HUES48 (cell line): ENCODE measurements around the gene SPG7.

Source experiments
- H3K27ac ChIP-seq: one replicate; pipeline ENCODE4 v1.7.0; 2013; ENCODE audit warnings: low read depth, low read length, inconsistent platforms
- H3K27me3 ChIP-seq: 2 replicates; pipeline ENCODE4 v1.6.1; 2013; ENCODE audit warnings: mild to moderate bottlenecking, low read length; ENCODE audit not compliant: control insufficient read depth, insufficient read depth
- H3K36me3 ChIP-seq: 2 replicates; pipeline ENCODE4 v1.6.1; 2013; ENCODE audit warnings: low read length; ENCODE audit not compliant: control insufficient read depth, insufficient read depth
- H3K4me1 ChIP-seq: 2 replicates; pipeline ENCODE4 v1.6.1; 2013; ENCODE audit warnings: mild to moderate bottlenecking, low read length; ENCODE audit not compliant: control insufficient read depth, insufficient read depth
- H3K4me3 ChIP-seq: 2 replicates; pipeline ENCODE4 v1.5.1; 2013; ENCODE audit warnings: mild to moderate bottlenecking, low read depth, low read length
- H3K9ac ChIP-seq: 2 replicates; pipeline ENCODE4 v1.6.1; 2013; ENCODE audit warnings: mild to moderate bottlenecking, low read depth, low read length, moderate library complexity
- H3K9me3 ChIP-seq: 2 replicates; pipeline ENCODE4 v1.6.1; 2013; ENCODE audit warnings: low read length; ENCODE audit not compliant: control insufficient read depth, insufficient read depth

SPG7 gene

GRCh38 chr16:89605186-89605970, 97.2 kb downstream of the SPG7 start:
- Histone ChIP-seq H3K27ac (no peak overlapping the region), H3K4me1 (no peaks in the 10 kb centered on the region), H3K4me3 (no peak overlapping the region)

GRCh38 chr16:89606006-89606405, 97.8 kb downstream of the SPG7 start:
- Histone ChIP-seq H3K27ac (no peak overlapping the region), H3K27me3 (no peaks in the 10 kb centered on the region), H3K9me3 (no peaks in the 10 kb centered on the region), H3K4me3 (no peak overlapping the region), H3K4me1 (no peaks in the 10 kb centered on the region), H3K36me3 (no peaks in the 10 kb centered on the region), H3K9ac (no peak overlapping the region)

More at GRCh38 chr16:89605186-89605970, 97.2 kb downstream of the SPG7 start:
- no peak overlapping the region for H3K9ac ChIP-seq
- H3K9me3 ChIP-seq = no peaks in the 10 kb centered on the region
- H3K27me3 ChIP-seq = no peaks in the 10 kb centered on the region
- no peaks in the 10 kb centered on the region for H3K36me3 ChIP-seq
